Liver (tissue), 3 donors: Measurements from ENCODE around the gene UNC5B.

ENCODE experiments used
- CTCF ChIP-seq: fragments of 150-350 bp; IDR thresholded peaks from 2 replicates; pipeline ENCODE4 v1.5.1; 2017; ENCODE audit warnings: improper control_type of control experiment, low read depth, low read length; ENCODE audit not compliant: missing input control
- GABPA ChIP-seq, 2 donors: IDR thresholded peaks in 1 of 2; conservative IDR thresholded peaks in 1 of 2; 2 replicates each; pipeline ENCODE4 v1.6.1; 2016; ENCODE audit warnings: antibody characterized with exemption in 2 of 2, mild to moderate bottlenecking in 1 of 2, moderate library complexity in 1 of 2
- JUND ChIP-seq, 2 donors: IDR thresholded peaks; 2 replicates each; pipeline ENCODE4 v1.6.1; 2016; ENCODE audit warnings: antibody characterized with exemption in 2 of 2
- NR2F2 ChIP-seq: IDR thresholded peaks from 2 replicates; pipeline ENCODE4 v1.6.1; 2016; ENCODE audit warnings: antibody characterized with exemption
- RAD21 ChIP-seq, 2 donors: IDR thresholded peaks; 2 replicates each; pipeline ENCODE4 v1.6.1; 2016; ENCODE audit warnings: antibody characterized with exemption in 2 of 2, mild to moderate bottlenecking in 2 of 2
- REST ChIP-seq: IDR thresholded peaks from 2 replicates; pipeline ENCODE4 v1.6.1; 2016; ENCODE audit warnings: antibody characterized with exemption, mild to moderate bottlenecking
- RXRA ChIP-seq, 2 donors: IDR thresholded peaks; 2 replicates each; pipeline ENCODE4 v1.6.1; 2017 to 2018; ENCODE audit warnings: antibody characterized with exemption in 2 of 2, mild to moderate bottlenecking in 1 of 2
- YY1 ChIP-seq: IDR thresholded peaks from 2 replicates; pipeline ENCODE4 v1.6.1; 2016; ENCODE audit warnings: antibody characterized with exemption, mild to moderate bottlenecking
- TF ChIP-seq, protein P1 (sequence below): IDR thresholded peaks from 2 replicates; pipeline ENCODE4 v1.6.1; 2016; ENCODE audit warnings: antibody characterized with exemption
- donor health status: healthy.
- donor health status: healthy.

GRCh38 chr10:71279590-71280170 lies 67.3 kb downstream of the UNC5B start:
- TF ChIP-seq CTCF (no peak), YY1 (no peak), JUND (IDR thresholded peaks at IDR 0.05) (no peak), NR2F2 (no peak), REST (no peak), RXRA (IDR thresholded peaks at IDR 0.05) (no peak), GABPA (IDR thresholded peaks at IDR 0.05 in 1 of 2, conservative IDR thresholded peaks at IDR 0.05 in 1 of 2) (no peak), RAD21 (IDR thresholded peaks at IDR 0.05) (no peak)
- TF ChIP-seq, protein P1, sequence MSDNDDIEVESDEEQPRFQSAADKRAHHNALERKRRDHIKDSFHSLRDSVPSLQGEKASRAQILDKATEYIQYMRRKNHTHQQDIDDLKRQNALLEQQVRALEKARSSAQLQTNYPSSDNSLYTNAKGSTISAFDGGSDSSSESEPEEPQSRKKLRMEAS, result no peak
